Panc1 (cell line): ENCODE measurements around the gene TMEM30B. TPM values are rescaled to one million over a fixed set of nuclear protein-coding genes. Genes with fewer than 3 reads are reported as not detected.

Source experiments
- ATAC-seq: fragments of 200-7000 bp; cut with Tn5 transposase; 2 replicates; pipeline ENCODE4 v1.9.1; 2020; ENCODE audit warnings: mild to moderate bottlenecking, moderate library complexity
- BruUV-seq: library from RNA; stranded (reverse); fragments of 400-500 nt; replicated peaks from 2 replicates; lab custom pipeline; 2021; lab: Mats Ljungman, UMichigan
- CTCF ChIA-PET: fragments of 300-600 bp; sonication (Branson Sonifier 250); formaldehyde crosslinking; loops from one replicate; lab custom pipeline; 2022; ENCODE audit warnings: antibody characterized with exemption; lab: Charles Lee
- POLR2A ChIA-PET: fragments of 300-600 bp; sonication (Branson Sonifier 250); formaldehyde crosslinking; loops from one replicate; lab custom pipeline; 2022; ENCODE audit warnings: antibody characterized with exemption; lab: Charles Lee
- DNase-seq: peaks from one replicate; pipeline ENCODE4 v3.0.0-alpha.2; 2010; ENCODE audit warnings: low read depth, low spot score
- H3K27ac ChIP-seq: 2 replicates; pipeline ENCODE4 v1.5.1; 2011; ENCODE audit warnings: mild to moderate bottlenecking, low read length, inconsistent platforms
- H3K27me3 ChIP-seq: fragments of 200-500 bp; sonication (Bioruptor generic); 2 replicates; pipeline ENCODE4 v1.6.0; 2014; ENCODE audit warnings: low read length, inconsistent platforms; ENCODE audit not compliant: control insufficient read depth, insufficient read depth
- H3K36me3 ChIP-seq: fragments of 200-500 bp; sonication (Bioruptor generic); 2 replicates; pipeline ENCODE4 v1.5.1; 2014; ENCODE audit warnings: inconsistent platforms, mild to moderate bottlenecking, low read length, moderate library complexity; ENCODE audit not compliant: control insufficient read depth, insufficient read depth
- H3K4me1 ChIP-seq: 2 replicates; pipeline ENCODE4 v1.5.1; 2011; ENCODE audit warnings: inconsistent platforms, mild to moderate bottlenecking, low read length, moderate library complexity; ENCODE audit not compliant: control insufficient read depth, insufficient read depth
- H3K4me3 ChIP-seq, 2 experiments: 2 replicates each; pipeline ENCODE4 v1.5.1; 2011 to 2012; ENCODE audit warnings: low read depth in 2 of 2, low read length in 2 of 2, mild to moderate bottlenecking in 2 of 2, inconsistent platforms in 1 of 2, moderate library complexity in 1 of 2
- H3K9me3 ChIP-seq: fragments of 200-500 bp; sonication (Bioruptor generic); 2 replicates; pipeline ENCODE4 v1.5.1; 2014; ENCODE audit warnings: low read depth, mild to moderate bottlenecking, inconsistent platforms, low read length, moderate library complexity; ENCODE audit not compliant: control insufficient read depth, insufficient read depth
- POLR2AphosphoS5 ChIP-seq: IDR thresholded peaks from 2 replicates; pipeline ENCODE4 v1.6.1; 2012; ENCODE audit warnings: mild to moderate bottlenecking, low read depth, low read length, moderate library complexity
- SIN3A ChIP-seq: IDR thresholded peaks from 2 replicates; pipeline ENCODE4 v1.6.1; 2012; ENCODE audit warnings: low read depth, mild to moderate bottlenecking, low read length, moderate library complexity, borderline replicate concordance; ENCODE audit not compliant: insufficient read depth
- TCF7L2 ChIP-seq: IDR thresholded peaks from 2 replicates; pipeline ENCODE4 v1.6.1; 2011; ENCODE audit warnings: mild to moderate bottlenecking, low read depth, low read length, inconsistent platforms
- in situ Hi-C: cut with HindIII; loops from 2 replicates; pipeline ENCODE4 v1.10.0; 2016; ENCODE audit warnings: low sequenced_read_pairs, low pct_unique_long_range_greater_than_20kb
- intact Hi-C: fragments of 100-400 bp; cut with micrococcal nuclease; formaldehyde crosslinking; loops from one replicate; pipeline ENCODE4 v1.10.0; 2022; ENCODE audit not compliant: unreplicated experiment
- total RNA-seq: library from RNA; stranded (reverse); gene quantifications from one replicate; pipeline ENCODE4 v1.2.1, GENCODE V29; 2021; ENCODE audit not compliant: unreplicated experiment
- TF ChIP-seq, protein P1 (sequence below), 2 experiments: IDR thresholded peaks; 2 replicates each; pipeline ENCODE4 v1.6.1; 2011 to 2012; ENCODE audit warnings: low read depth in 2 of 2, control low read depth in 1 of 2, low read length in 1 of 2, mild to moderate bottlenecking in 1 of 2, moderate library complexity in 1 of 2; ENCODE audit not compliant: insufficient read depth in 1 of 2
- TF ChIP-seq, protein P2 (sequence below): fragments of 450-650 bp; IDR thresholded peaks from 2 replicates; pipeline ENCODE4 v1.5.1; 2017; ENCODE audit warnings: mild to moderate bottlenecking

Gene TMEM30B
- total RNA-seq, 1 experiment from 2014 or later = 0.10 TPM

DNA sequence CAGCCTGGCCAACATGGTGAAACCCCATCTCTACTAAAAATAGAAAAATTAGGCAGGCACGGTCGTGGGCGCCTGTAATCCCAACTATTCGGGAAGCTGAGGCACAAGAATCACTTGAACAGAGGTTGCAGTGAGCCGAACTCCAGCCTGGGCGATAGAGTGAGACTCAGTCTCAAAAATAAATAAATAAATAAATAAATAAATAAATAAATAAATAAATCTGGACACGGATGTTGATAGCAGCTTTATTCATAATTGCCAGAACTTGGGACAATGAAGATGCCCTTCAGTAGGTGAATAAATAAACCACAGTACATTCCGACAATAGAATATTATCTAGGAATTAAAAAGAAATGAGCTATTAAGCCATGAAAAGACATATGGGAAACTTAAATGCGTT lies 31.1 kb downstream of the TMEM30B start:
- no peak for TF ChIP-seq TCF7L2
- no peaks in the 10 kb centered on the region for H3K27me3 ChIP-seq
- no peaks in the 10 kb centered on the region for H3K36me3 ChIP-seq
- DNase-seq = no peak
- H3K27ac ChIP-seq = no peak overlapping the region
- no peak for ATAC-seq
- intact Hi-C loops = loop anchor here (5.0 to 10.0 kb wide), 2 partner anchors 225 to 623 kb away; no protein-coding TSS in a partner anchor
- no peak overlapping the region for H3K4me3 ChIP-seq
- no TSS peak for BruUV-seq
- no peaks in the 10 kb centered on the region for H3K4me1 ChIP-seq
- ChIA-PET POLR2A (no interaction called here), CTCF (no interaction called here)
- no peaks in the 10 kb centered on the region for H3K9me3 ChIP-seq
- in situ Hi-C loops = no loop called here

DNA sequence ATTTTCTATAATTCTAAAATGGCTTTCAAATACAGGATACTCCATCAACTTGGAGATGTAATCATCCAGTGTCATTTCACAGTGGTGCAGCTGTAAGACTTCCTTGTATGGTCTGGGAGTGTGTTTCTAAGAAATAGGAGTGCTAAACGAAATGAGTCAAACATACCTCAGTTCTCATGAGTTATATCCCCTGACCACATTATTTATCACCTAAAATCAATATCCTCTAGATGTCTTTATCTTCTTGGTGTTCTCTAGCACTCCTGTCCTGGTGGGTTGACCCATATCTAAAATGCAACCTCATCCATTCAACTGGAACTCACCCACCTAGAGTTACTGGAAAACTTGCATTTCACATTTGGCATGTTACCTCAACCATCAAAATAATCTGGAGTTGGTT lies 33.2 kb downstream of the TMEM30B start:
- in situ Hi-C loops = no loop called here
- Histone ChIP-seq H3K27ac (no peak overlapping the region), H3K36me3 (no peaks in the 10 kb centered on the region), H3K27me3 (no peaks in the 10 kb centered on the region), H3K9me3 (no peaks in the 10 kb centered on the region), H3K4me1 (no peaks in the 10 kb centered on the region), H3K4me3 (no peak overlapping the region)
- DNase-seq = no peak
- intact Hi-C loops = no loop called here
- no TSS peak for BruUV-seq
- POLR2A ChIA-PET = no interaction called here
- CTCF ChIA-PET = no interaction called here
- no peak for TF ChIP-seq TCF7L2
- TF ChIP-seq, protein P1, sequence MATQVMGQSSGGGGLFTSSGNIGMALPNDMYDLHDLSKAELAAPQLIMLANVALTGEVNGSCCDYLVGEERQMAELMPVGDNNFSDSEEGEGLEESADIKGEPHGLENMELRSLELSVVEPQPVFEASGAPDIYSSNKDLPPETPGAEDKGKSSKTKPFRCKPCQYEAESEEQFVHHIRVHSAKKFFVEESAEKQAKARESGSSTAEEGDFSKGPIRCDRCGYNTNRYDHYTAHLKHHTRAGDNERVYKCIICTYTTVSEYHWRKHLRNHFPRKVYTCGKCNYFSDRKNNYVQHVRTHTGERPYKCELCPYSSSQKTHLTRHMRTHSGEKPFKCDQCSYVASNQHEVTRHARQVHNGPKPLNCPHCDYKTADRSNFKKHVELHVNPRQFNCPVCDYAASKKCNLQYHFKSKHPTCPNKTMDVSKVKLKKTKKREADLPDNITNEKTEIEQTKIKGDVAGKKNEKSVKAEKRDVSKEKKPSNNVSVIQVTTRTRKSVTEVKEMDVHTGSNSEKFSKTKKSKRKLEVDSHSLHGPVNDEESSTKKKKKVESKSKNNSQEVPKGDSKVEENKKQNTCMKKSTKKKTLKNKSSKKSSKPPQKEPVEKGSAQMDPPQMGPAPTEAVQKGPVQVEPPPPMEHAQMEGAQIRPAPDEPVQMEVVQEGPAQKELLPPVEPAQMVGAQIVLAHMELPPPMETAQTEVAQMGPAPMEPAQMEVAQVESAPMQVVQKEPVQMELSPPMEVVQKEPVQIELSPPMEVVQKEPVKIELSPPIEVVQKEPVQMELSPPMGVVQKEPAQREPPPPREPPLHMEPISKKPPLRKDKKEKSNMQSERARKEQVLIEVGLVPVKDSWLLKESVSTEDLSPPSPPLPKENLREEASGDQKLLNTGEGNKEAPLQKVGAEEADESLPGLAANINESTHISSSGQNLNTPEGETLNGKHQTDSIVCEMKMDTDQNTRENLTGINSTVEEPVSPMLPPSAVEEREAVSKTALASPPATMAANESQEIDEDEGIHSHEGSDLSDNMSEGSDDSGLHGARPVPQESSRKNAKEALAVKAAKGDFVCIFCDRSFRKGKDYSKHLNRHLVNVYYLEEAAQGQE (IDR thresholded peaks at IDR 0.05; ENCODE audit: insufficient read depth in 1 of 2, low read depth in 2 of 2, low read length in 1 of 2) = no peak
- no peak for TF ChIP-seq POLR2AphosphoS5
- no peak for TF ChIP-seq SIN3A
- TF ChIP-seq, protein P2, sequence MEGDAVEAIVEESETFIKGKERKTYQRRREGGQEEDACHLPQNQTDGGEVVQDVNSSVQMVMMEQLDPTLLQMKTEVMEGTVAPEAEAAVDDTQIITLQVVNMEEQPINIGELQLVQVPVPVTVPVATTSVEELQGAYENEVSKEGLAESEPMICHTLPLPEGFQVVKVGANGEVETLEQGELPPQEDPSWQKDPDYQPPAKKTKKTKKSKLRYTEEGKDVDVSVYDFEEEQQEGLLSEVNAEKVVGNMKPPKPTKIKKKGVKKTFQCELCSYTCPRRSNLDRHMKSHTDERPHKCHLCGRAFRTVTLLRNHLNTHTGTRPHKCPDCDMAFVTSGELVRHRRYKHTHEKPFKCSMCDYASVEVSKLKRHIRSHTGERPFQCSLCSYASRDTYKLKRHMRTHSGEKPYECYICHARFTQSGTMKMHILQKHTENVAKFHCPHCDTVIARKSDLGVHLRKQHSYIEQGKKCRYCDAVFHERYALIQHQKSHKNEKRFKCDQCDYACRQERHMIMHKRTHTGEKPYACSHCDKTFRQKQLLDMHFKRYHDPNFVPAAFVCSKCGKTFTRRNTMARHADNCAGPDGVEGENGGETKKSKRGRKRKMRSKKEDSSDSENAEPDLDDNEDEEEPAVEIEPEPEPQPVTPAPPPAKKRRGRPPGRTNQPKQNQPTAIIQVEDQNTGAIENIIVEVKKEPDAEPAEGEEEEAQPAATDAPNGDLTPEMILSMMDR = no peak
- ATAC-seq = no peak

DNA sequence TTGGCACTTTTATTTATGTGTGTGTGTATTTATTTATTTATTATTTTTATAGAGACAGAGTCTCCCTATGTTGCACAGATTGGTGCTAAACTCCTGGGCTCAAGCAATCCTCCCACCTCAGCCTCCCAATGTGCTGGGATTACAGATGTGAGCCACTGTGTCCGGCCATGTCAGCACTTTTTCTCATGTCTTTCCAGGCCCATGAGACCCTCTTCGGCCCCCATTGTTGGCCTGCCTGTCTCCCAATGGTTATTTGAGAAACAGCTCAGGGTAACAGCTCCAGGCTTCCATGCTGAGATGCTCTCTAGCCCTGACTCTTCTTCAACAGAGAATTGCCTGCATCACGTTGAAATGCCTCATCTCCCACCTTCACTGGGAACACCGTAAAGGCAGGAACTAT lies 34.4 kb downstream of the TMEM30B start:
- no peaks in the 10 kb centered on the region for H3K9me3 ChIP-seq
- TF ChIP-seq, protein P2 = no peak
- no peak overlapping the region for H3K27ac ChIP-seq
- POLR2A ChIA-PET = no interaction called here
- no peaks in the 10 kb centered on the region for H3K27me3 ChIP-seq
- BruUV-seq = no TSS peak
- H3K4me1 ChIP-seq = no peaks in the 10 kb centered on the region
- ATAC-seq (no peak), DNase-seq (no peak)
- H3K4me3 ChIP-seq = no peak overlapping the region
- H3K36me3 ChIP-seq = no peaks in the 10 kb centered on the region
- CTCF ChIA-PET = no interaction called here
- intact Hi-C loops = no loop called here
- in situ Hi-C loops = no loop called here
